Parathyroid adenoma (tissue), 2 donors: ENCODE measurements around the gene ZSCAN31.

Experiments
- H2AFZ ChIP-seq: fragments of 300-600 bp; sonication (generic); one replicate; pipeline ENCODE4 v1.7.0; 2017; ENCODE audit warnings: antibody characterized with exemption, mild to moderate bottlenecking
- H3K27ac ChIP-seq: fragments of 300-600 bp; sonication (generic); one replicate; pipeline ENCODE4 v1.7.0; 2017
- H3K27me3 ChIP-seq: fragments of 300-600 bp; sonication (generic); one replicate; pipeline ENCODE4 v1.7.0; 2017; ENCODE audit warnings: low read length; ENCODE audit not compliant: control insufficient read depth, insufficient read depth
- H3K36me3 ChIP-seq: fragments of 300-600 bp; sonication (generic); one replicate; pipeline ENCODE4 v1.7.0; 2017; ENCODE audit warnings: low read length; ENCODE audit not compliant: control insufficient read depth, insufficient read depth
- H3K4me1 ChIP-seq: fragments of 300-600 bp; sonication (generic); one replicate; pipeline ENCODE4 v1.7.0; 2017; ENCODE audit warnings: control low read depth
- H3K4me2 ChIP-seq: fragments of 300-600 bp; sonication (generic); one replicate; pipeline ENCODE4 v1.7.0; 2017; ENCODE audit warnings: low read length
- H3K4me3 ChIP-seq: fragments of 300-600 bp; sonication (generic); one replicate; pipeline ENCODE4 v1.7.0; 2017; ENCODE audit warnings: low read depth, low read length
- H3K79me2 ChIP-seq: fragments of 300-600 bp; sonication (generic); one replicate; pipeline ENCODE4 v1.7.0; 2017; ENCODE audit warnings: control low read depth
- H3K9ac ChIP-seq: fragments of 300-600 bp; sonication (generic); one replicate; pipeline ENCODE4 v1.7.0; 2017; ENCODE audit warnings: mild to moderate bottlenecking
- H3K9me3 ChIP-seq: fragments of 300-600 bp; sonication (generic); one replicate; pipeline ENCODE4 v1.7.0; 2017; ENCODE audit warnings: low read length; ENCODE audit not compliant: control insufficient read depth
- TF ChIP-seq, protein P1 (sequence below): fragments of 300-600 bp; sonication (generic); IDR thresholded peaks from one replicate; pipeline ENCODE4 v1.7.0; 2017; ENCODE audit warnings: antibody characterized with exemption, mild to moderate bottlenecking
- donor health status: primary hyperparathyroidism.

Gene ZSCAN31

DNA sequence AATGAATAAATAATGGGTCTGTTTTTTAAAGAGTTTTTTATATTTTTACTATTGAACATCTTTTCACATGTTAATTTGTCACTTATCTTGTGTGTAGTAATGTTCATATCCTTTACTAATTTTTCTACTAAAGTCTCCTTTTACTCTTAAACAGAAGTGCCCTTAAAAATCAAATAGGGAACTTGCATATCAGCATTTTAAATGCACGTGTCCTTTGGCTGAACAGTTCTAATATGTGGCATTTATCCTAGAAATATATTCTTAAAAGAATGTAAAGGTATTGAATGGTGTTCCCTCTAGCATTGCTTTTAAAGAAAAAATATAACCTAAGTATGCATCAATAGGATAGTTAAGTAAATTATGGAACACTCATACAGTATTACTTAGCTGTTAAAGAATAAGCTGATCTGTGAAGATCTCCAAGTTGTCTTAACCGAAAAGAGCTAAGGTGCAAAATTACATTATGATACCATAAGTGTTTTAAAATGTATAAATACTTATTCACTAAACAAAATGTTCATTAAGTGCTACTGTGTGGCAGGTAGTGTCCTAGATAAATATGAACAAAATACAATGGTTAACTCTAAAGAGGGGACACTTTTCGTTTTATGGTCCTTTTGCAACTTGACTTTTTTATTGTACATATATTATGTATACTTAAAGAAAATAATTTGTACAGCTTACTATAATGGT, 55.2 kb downstream of the ZSCAN31 start:
- peak overlapping the region; percentile 93 for H2AFZ ChIP-seq
- no peaks in the 10 kb centered on the region for H3K36me3 ChIP-seq
- H3K27ac ChIP-seq = no peak overlapping the region
- no peaks in the 10 kb centered on the region for H3K9me3 ChIP-seq
- no peaks in the 10 kb centered on the region for H3K79me2 ChIP-seq
- H3K4me2 ChIP-seq = peak overlapping the region; percentile 86
- H3K4me1 ChIP-seq = no peaks in the 10 kb centered on the region
- no peak overlapping the region for H3K9ac ChIP-seq
- no peaks in the 10 kb centered on the region for H3K27me3 ChIP-seq
- TF ChIP-seq, protein P1, sequence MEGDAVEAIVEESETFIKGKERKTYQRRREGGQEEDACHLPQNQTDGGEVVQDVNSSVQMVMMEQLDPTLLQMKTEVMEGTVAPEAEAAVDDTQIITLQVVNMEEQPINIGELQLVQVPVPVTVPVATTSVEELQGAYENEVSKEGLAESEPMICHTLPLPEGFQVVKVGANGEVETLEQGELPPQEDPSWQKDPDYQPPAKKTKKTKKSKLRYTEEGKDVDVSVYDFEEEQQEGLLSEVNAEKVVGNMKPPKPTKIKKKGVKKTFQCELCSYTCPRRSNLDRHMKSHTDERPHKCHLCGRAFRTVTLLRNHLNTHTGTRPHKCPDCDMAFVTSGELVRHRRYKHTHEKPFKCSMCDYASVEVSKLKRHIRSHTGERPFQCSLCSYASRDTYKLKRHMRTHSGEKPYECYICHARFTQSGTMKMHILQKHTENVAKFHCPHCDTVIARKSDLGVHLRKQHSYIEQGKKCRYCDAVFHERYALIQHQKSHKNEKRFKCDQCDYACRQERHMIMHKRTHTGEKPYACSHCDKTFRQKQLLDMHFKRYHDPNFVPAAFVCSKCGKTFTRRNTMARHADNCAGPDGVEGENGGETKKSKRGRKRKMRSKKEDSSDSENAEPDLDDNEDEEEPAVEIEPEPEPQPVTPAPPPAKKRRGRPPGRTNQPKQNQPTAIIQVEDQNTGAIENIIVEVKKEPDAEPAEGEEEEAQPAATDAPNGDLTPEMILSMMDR = no peak
- H3K4me3 ChIP-seq = peak overlapping the region; percentile 74

DNA sequence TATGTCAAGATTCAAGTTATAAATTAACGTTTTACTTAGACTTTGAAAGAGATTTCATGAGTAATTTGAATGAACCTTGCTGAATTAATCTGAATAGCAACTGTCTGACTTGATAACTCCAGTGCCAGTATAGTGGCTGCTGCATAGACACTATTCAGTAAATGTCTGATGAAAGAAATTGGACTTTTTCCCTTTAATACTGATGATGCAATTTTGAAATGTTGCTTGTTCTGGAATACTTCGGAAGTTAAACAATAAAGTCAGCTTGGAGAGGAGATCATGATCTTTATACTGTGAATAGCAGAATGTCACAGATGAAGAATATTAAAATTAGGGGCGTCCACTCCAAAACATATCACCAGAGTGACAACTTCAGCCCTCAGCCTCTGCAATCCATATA, 58.2 kb downstream of the ZSCAN31 start:
- no peak overlapping the region for H3K4me3 ChIP-seq
- H3K4me1 ChIP-seq = no peaks in the 10 kb centered on the region
- TF ChIP-seq, protein P1 = no peak
- no peak overlapping the region for H2AFZ ChIP-seq
- no peak overlapping the region for H3K4me2 ChIP-seq
- H3K36me3 ChIP-seq = no peaks in the 10 kb centered on the region
- no peaks in the 10 kb centered on the region for H3K79me2 ChIP-seq
- H3K27me3 ChIP-seq = no peaks in the 10 kb centered on the region
- H3K27ac ChIP-seq = no peak overlapping the region
- H3K9ac ChIP-seq = no peak overlapping the region
- H3K9me3 ChIP-seq = no peaks in the 10 kb centered on the region

DNA sequence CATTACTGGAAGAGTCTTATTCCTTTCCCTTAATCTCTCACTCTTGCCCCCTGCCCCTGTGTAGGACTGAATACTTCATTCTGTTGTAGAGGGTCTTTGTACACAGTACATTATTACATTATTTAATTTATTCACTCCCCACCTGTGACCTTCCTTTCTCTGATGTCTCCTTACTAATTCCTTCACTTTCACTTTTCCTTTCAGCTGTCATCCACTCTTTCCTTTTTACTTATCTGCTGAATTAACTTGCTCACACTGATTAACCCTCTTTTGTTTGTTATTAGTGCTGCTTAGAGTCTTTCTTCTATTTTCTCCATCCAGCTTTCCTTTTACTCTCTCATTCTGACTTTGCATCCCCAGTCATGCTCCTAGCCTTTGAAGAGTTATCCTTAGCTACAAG, 61.1 kb downstream of the ZSCAN31 start:
- Histone ChIP-seq H3K27ac (no peak overlapping the region), H3K4me1 (no peaks in the 10 kb centered on the region), H3K4me3 (no peak overlapping the region), H3K36me3 (no peaks in the 10 kb centered on the region), H2AFZ (no peak overlapping the region), H3K79me2 (no peaks in the 10 kb centered on the region), H3K4me2 (no peak overlapping the region), H3K9me3 (no peaks in the 10 kb centered on the region), H3K9ac (no peak overlapping the region), H3K27me3 (no peaks in the 10 kb centered on the region)
- TF ChIP-seq, protein P1 = no peak
